Parathyroid adenoma (tissue), 2 donors: ENCODE results near the gene NAA25.

Source experiments
- H2AFZ ChIP-seq: fragments of 300-600 bp; sonication (generic); one replicate; pipeline ENCODE4 v1.7.0; 2017; ENCODE audit warnings: antibody characterized with exemption, mild to moderate bottlenecking
- H3K27ac ChIP-seq: fragments of 300-600 bp; sonication (generic); one replicate; pipeline ENCODE4 v1.7.0; 2017
- H3K27me3 ChIP-seq: fragments of 300-600 bp; sonication (generic); one replicate; pipeline ENCODE4 v1.7.0; 2017; ENCODE audit warnings: low read length; ENCODE audit not compliant: control insufficient read depth, insufficient read depth
- H3K36me3 ChIP-seq: fragments of 300-600 bp; sonication (generic); one replicate; pipeline ENCODE4 v1.7.0; 2017; ENCODE audit warnings: low read length; ENCODE audit not compliant: control insufficient read depth, insufficient read depth
- H3K4me1 ChIP-seq: fragments of 300-600 bp; sonication (generic); one replicate; pipeline ENCODE4 v1.7.0; 2017; ENCODE audit warnings: control low read depth
- H3K4me2 ChIP-seq: fragments of 300-600 bp; sonication (generic); one replicate; pipeline ENCODE4 v1.7.0; 2017; ENCODE audit warnings: low read length
- H3K4me3 ChIP-seq: fragments of 300-600 bp; sonication (generic); one replicate; pipeline ENCODE4 v1.7.0; 2017; ENCODE audit warnings: low read depth, low read length
- H3K79me2 ChIP-seq: fragments of 300-600 bp; sonication (generic); one replicate; pipeline ENCODE4 v1.7.0; 2017; ENCODE audit warnings: control low read depth
- H3K9ac ChIP-seq: fragments of 300-600 bp; sonication (generic); one replicate; pipeline ENCODE4 v1.7.0; 2017; ENCODE audit warnings: mild to moderate bottlenecking
- H3K9me3 ChIP-seq: fragments of 300-600 bp; sonication (generic); one replicate; pipeline ENCODE4 v1.7.0; 2017; ENCODE audit warnings: low read length; ENCODE audit not compliant: control insufficient read depth
- TF ChIP-seq, protein P1 (sequence below): fragments of 300-600 bp; sonication (generic); IDR thresholded peaks from one replicate; pipeline ENCODE4 v1.7.0; 2017; ENCODE audit warnings: antibody characterized with exemption, mild to moderate bottlenecking
- donor health status: primary hyperparathyroidism.

Gene NAA25

GRCh38 chr12:112149596-112149995 is 41.0 kb upstream of the NAA25 start:
- Histone ChIP-seq H3K36me3 (no peaks in the 10 kb centered on the region), H3K4me3 (no peak overlapping the region), H3K4me2 (no peak overlapping the region), H3K27ac (no peak overlapping the region), H3K27me3 (no peaks in the 10 kb centered on the region), H3K4me1 (no peaks in the 10 kb centered on the region), H3K9ac (no peak overlapping the region), H3K79me2 (peaks cover 5% of the 10 kb centered on the region), H2AFZ (no peak overlapping the region), H3K9me3 (no peaks in the 10 kb centered on the region)
- TF ChIP-seq, protein P1, sequence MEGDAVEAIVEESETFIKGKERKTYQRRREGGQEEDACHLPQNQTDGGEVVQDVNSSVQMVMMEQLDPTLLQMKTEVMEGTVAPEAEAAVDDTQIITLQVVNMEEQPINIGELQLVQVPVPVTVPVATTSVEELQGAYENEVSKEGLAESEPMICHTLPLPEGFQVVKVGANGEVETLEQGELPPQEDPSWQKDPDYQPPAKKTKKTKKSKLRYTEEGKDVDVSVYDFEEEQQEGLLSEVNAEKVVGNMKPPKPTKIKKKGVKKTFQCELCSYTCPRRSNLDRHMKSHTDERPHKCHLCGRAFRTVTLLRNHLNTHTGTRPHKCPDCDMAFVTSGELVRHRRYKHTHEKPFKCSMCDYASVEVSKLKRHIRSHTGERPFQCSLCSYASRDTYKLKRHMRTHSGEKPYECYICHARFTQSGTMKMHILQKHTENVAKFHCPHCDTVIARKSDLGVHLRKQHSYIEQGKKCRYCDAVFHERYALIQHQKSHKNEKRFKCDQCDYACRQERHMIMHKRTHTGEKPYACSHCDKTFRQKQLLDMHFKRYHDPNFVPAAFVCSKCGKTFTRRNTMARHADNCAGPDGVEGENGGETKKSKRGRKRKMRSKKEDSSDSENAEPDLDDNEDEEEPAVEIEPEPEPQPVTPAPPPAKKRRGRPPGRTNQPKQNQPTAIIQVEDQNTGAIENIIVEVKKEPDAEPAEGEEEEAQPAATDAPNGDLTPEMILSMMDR, result no peak

- Histone ChIP-seq H3K27me3 (no peaks in the 10 kb centered on the region), H3K9me3 (no peaks in the 10 kb centered on the region), H3K4me2 (no peak overlapping the region), H3K4me3 (no peak overlapping the region), H3K79me2 (peaks cover 5% of the 10 kb centered on the region), H3K4me1 (no peaks in the 10 kb centered on the region), H2AFZ (no peak overlapping the region), H3K9ac (no peak overlapping the region), H3K27ac (no peak overlapping the region), H3K36me3 (no peaks in the 10 kb centered on the region)
- TF ChIP-seq, protein P1, result no peak
Measured at GRCh38 chr12:112148031-112148513, 39.5 kb upstream of the NAA25 start.

GRCh38 chr12:112146123-112146522 is 37.5 kb upstream of the NAA25 start:
- Histone ChIP-seq H3K9ac (no peak overlapping the region), H2AFZ (no peak overlapping the region), H3K4me3 (no peak overlapping the region), H3K4me2 (no peak overlapping the region), H3K27me3 (no peaks in the 10 kb centered on the region), H3K4me1 (no peaks in the 10 kb centered on the region), H3K36me3 (no peaks in the 10 kb centered on the region), H3K27ac (no peak overlapping the region), H3K9me3 (no peaks in the 10 kb centered on the region), H3K79me2 (peaks cover 5% of the 10 kb centered on the region)
- TF ChIP-seq, protein P1, result no peak

DNA sequence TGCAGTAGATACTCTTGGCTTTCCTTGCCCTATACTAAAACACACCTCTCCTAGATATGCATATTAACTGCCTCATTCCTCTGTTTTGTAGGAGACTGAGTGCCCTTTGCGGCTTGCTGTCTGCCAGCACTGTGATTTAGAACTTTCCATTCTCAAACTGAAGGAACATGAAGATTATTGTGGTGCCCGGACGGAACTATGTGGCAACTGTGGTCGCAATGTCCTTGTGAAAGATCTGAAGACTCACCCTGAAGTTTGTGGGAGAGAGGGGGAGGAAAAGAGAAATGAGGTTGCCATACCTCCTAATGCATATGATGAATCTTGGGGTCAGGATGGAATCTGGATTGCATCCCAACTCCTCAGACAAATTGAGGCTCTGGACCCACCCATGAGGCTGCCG is 32.1 kb upstream of the NAA25 start:
- no peaks in the 10 kb centered on the region for H3K79me2 ChIP-seq
- H3K4me1 ChIP-seq, result no peaks in the 10 kb centered on the region
- no peak overlapping the region for H3K4me2 ChIP-seq
- H3K27me3 ChIP-seq, result no peaks in the 10 kb centered on the region
- no peaks in the 10 kb centered on the region for H3K9me3 ChIP-seq
- H3K27ac ChIP-seq, result no peak overlapping the region
- no peaks in the 10 kb centered on the region for H3K36me3 ChIP-seq
- H3K4me3 ChIP-seq, result no peak overlapping the region
- H2AFZ ChIP-seq, result no peak overlapping the region
- no peak overlapping the region for H3K9ac ChIP-seq
- TF ChIP-seq, protein P1, result no peak

- H3K27me3 ChIP-seq, result no peaks in the 10 kb centered on the region
- H3K9me3 ChIP-seq, result no peaks in the 10 kb centered on the region
- H3K36me3 ChIP-seq, result no peaks in the 10 kb centered on the region
- TF ChIP-seq, protein P1, result no peak
- no peak overlapping the region for H3K9ac ChIP-seq
- no peaks in the 10 kb centered on the region for H3K79me2 ChIP-seq
- no peak overlapping the region for H3K4me2 ChIP-seq
- H3K4me1 ChIP-seq, result no peaks in the 10 kb centered on the region
- H2AFZ ChIP-seq, result no peak overlapping the region
- H3K27ac ChIP-seq, result no peak overlapping the region
- H3K4me3 ChIP-seq, result no peak overlapping the region
Measured at GRCh38 chr12:112134731-112135130, 26.1 kb upstream of the NAA25 start.
